Iris pigment epithelial cell (primary cell): ENCODE measurements around the gene CACNG7.

ENCODE experiments used
- DNase-seq: peaks from one replicate; pipeline ENCODE4 v3.0.0-alpha.2; 2011; ENCODE audit warnings: low read depth

CACNG7 gene

DNA sequence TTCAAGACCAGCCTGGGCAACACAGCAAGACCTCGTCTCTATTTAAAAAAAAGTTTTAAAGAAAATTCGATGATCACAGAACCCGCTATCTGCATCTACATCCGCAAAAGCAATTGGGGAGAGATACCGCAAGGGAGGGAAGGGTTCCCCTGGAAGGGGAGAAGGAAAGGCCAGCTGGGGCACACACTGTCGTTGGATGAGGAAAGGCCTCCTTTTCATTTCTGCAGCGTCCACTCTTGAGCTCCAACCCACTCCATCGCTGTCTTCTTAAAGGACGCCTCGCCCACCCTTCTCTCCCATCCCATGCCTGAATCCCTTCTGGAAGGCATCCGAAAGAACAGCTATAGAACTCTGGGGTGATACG lies 30.3 kb upstream of the CACNG7 start:
- no peak for DNase-seq

DNA sequence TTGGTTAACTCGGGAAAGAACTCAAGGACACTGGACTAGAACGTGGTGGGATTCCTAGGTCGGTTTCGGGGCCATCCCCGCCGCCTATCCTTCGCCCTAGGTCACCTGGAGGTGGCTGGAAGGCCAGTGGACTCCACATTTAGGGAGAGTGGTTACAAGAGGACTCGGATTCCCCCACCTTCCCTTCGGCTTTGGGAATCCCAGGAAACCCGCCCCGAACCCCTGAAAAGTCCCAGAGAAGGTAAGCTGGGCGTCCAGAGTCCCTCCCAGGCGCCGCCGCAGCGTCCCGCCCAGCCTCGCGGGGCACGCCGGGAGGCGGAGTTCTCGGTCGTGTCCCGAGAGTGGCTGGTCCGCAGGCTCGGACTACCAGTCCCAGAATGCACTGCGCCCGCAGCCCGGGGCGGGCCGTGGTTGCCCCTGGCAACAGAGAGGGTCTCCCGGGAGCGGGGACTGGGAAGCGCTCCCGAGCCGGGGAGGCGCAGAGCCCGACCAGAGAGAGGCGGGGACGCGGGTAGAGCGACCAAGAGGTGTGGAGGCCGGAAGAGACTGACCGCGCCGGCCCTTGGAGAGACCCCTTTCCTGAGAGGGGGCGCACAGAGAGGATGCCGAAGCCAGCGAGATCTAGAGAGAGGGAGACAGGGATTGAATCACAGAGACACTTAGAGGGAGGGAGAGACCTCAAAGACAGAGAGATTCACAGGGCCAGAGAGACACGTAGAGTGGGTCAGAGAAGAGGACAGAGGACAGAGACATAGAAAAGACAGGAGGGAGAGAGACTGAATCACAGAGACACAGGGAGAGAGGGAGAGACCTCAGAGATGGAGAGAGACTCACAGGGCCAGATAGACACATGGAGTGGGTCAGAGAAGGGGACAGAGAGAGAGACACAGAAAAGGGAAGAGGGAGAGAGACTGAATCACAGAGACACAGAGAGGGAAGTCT lies 29.7 kb upstream of the CACNG7 start:
- peak; percentile 84 for DNase-seq

DNA sequence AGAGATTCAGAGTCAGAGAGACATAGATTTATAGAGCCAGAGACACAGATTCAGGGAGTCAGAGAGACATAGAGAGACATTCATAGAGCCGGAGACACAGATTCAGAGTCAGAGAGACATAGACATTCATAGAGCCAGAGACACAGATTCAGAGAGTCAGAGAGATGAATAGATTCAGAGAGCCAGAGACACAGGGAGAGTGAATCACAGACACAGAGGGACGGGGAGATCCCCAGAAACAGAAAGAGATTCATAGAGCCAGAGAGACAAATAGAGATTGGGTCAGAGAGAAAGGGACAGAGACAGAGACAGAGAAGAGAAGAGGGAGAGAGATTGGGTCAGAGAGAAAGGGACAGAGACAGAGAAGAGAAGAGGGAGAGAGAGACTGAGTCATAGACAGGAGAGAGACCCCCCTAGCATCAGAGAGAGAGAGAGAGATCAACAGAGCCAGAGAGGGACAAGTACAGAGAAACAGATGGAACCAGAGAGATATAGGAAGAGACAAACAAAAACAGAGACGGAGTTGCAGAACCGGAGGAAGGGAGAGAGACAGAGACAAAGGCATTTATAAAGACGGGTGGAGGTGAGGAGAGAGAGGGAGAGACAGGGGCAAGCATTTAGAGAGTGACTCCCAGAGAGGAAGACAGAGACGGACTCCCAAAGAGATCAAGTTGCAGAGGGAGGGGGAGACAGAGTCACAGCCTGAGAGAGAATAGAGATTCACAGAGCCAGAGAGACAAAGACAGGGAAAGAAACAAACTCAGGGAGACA lies 28.2 kb upstream of the CACNG7 start:
- no peak for DNase-seq

DNA sequence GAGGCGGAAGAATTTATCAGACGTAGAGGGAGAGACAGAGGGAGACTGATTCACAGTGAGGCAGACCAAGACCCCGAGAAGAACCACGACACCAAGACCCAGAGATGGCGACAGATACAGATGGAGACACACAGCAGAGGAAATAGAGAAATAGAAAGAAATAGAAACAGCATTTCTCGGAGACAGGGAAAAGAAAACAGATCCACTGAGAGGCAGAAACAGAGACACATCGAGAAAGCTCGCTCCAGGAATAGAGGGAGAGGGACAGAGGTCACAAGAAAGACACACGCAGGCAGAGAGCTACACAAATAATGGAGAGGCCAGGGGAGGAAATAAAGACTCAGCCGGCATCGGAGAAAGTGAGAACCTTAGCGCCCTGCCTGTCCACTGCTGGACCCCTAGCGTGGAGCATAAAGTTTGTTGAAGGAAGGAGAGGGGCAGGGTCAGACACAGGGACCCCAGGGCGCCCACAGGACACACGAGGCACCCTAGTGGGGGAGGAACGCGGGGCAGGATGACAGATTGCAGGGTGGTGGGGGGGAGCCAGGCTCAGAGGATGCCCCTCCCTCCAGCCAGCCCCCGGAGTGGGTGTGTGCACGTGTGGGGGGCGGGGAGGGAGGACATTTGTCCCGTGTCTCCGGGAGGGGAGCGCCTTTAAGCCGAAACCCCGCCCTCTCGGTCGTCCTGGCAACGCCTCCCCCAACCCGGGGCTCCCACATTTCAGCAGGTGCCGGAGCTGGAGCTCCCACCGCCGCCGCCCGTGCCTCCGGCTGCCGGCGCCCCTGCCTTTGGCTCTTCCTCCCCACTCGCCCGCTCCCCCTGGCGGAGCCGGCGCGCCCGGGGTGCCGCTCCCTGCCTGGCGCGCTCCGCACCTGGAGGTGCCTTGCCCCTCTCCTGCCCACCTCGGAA lies 27.3 kb upstream of the CACNG7 start, which contains the start of gene PRKCG:
Gene PRKCG, plus strand, starts transcription at position 716 of the 909 bp plus-strand sequence. CDS start 298 bp downstream, outside the sequence.
- DNase-seq = no peak

DNA sequence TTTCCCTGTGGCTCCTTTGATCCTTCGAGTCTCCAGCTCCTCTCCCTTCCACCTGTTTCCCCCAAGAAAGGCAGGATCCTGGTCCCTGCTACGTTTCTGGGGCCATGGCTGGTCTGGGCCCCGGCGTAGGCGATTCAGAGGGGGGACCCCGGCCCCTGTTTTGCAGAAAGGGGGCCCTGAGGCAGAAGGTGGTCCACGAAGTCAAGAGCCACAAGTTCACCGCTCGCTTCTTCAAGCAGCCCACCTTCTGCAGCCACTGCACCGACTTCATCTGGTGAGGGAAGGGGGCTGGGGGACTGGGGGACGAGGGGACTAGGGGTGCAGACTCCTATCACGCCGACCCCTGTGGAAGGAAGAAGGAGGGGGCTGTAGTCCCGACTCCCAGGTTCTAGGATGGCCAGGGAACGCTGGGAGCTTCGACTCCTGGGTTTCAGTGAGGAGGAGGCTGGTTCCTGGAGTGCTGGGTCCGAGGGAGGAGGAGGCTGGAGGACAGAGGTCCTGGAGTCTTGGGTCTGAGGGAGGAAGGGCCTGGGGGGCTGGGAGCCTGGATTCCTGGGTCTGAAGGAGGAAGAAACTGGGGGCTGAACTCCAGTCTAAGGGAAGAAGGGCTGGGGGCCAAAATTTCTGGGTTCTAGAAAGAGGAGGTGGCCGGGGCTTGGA lies 26.6 kb upstream of the CACNG7 start:
- no peak for DNase-seq

DNA sequence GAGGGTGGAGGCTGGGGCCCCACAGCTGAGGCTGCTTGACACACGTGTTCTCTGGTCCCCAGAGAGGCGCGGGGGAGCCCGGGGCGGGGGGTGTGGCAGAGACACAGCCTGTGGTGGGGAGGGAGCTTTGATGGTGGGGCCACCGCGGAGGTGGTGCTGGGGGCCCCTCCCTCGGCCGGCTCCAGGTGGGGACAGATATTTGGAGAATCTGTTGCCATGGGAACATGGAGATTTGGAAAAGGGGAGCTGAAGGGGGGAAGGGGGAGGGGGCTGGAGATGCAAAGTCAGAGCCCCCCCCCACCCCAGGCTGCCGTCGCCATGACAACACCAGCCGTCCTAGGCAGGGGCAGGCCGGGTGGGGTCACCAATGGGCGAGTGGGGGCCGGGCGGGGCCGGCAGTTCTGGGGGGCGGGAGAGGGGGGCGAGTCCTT lies 25.8 kb upstream of the CACNG7 start:
- no peak for DNase-seq

DNA sequence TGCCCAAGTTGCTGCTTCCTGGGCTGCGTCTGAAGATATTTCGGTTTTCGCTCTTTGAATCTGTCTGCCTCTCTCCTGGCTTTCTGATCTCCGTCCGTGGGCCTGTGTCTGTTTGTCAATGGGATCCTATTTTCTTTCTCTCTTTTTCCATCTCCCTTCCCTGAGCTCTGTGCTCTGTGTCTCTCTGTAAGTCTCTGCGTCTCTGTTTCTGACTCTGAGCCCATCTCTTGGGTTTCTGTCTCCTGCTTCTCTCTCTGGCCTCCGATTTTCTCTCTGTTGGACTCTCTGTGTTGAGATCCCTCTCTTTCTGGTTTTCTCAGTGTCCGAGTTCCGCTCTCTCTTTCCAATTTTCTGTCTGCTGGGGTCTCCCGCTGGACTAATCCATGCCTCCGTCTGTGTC lies 25.3 kb upstream of the CACNG7 start:
- DNase-seq = no peak

DNA sequence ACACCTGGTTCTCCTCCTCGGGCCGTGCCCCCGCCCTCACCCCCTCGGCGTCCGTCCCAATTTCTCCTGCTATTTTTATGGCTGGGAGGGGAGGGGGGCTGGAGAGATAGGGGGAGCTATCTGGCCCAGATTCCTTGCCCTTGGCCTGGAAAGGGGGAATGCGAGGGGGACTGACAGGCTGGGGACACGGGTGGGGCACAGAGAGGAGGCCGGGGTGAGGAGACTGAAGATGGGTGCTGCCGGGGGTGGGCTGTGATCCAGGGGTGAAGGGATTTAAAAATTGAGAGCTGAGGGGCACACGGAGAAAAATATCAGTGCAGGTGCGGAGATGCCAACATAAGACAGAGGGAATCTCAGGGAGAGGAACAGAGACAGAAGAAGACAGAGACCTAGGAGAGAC lies 24.8 kb upstream of the CACNG7 start:
- DNase-seq = no peak

DNA sequence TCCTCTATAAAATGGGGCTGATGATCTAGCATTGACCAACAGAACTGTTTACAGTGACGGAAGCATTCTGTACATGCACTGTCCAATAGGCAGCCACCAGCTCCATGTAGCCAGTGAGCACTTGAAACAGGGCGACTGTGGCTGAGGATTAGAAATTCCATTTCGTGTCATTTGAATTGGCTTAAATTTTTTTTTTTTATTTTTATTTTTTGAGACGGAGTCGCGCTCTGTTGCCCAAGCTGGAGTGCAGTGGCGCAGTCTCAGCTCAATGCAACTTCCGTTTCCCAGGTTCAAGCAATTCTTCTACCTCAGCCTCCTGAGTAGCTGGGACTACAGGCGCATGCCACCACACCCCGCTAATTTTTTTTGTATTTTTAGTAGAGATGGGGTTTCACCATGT lies 24.0 kb upstream of the CACNG7 start:
- no peak for DNase-seq

DNA sequence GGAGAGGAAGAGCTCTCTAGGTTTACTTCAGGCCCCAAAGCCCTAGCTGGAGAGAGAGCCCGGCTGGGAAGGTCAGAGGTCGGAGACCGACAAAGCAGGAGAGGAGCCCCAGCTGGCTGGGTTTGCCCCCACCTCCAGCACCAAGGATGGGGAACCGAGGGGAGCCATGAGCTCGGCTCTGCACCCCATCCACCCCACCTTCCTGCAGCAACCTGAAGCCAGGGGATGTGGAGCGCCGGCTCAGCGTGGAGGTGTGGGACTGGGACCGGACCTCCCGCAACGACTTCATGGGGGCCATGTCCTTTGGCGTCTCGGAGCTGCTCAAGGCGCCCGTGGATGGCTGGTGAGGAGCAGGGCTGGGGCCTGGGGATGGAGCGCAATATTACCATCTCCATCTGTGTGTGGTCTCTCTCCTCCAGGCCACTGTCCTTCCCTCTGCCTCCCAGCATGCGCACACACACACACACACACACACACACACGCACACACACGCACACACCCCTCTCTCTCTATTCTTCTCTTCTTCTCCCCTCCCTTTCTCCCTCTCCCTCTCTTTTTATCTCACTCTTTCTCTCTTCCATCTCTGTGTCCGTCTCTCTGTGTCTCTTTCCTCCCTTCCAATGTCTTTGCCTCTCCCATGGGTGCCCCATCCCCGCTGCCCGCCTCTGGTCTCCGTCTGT lies 16.6 kb upstream of the CACNG7 start:
- no peak for DNase-seq

DNA sequence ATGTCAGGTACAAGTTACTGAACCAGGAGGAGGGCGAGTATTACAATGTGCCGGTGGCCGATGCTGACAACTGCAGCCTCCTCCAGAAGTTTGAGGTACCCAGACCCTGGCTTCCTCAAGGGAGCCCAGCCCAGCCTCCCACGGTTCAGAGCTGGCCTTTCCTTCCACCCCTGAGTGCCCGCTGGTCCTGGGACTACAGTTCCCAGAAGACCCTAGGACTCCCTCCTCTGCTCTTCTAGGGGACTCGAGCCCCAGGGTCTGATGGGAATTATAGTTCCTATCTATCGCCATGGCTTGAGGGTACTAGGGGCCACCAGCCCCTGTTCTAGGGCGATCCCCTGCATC lies 16.1 kb upstream of the CACNG7 start:
- no peak for DNase-seq

DNA sequence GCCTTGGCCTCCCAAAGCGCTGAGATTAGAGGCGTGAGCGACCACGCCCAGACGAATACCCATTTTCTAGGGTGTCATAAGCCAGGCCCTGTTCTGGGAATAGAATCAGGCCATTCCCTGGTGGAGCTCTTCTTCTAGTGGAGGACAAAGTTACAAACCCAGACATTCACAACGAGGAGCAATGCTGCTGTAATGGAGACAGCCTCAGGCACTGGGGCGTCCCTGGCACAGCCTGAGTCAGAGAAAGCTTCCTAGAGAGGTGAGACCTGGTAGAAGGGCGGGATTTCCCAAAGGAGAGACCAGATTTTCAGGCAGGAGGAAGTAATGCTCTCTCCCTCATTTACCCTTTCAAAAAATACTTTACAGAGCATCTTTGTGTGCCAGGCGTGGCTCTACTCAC lies 14.4 kb upstream of the CACNG7 start:
- no peak for DNase-seq

DNA sequence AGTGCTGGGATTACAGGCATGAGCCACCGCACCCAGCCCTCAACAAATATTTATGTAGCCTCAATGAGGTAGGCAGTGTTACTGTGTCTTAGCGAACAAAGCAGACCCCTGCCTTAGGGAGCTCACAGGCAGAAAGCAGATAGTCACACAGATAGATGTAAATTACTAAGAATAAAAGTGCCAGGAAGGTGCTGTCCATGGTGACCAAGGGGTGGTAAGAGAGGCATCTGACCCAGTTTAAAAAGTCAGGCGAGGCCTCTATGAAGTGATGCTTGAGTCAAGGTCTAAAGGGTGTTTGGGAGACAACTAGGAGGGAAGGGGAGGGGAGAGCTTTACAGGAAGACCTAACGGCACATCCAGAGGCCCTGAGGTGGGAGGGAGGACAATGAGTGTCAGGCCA lies 12.4 kb upstream of the CACNG7 start:
- no peak for DNase-seq

DNA sequence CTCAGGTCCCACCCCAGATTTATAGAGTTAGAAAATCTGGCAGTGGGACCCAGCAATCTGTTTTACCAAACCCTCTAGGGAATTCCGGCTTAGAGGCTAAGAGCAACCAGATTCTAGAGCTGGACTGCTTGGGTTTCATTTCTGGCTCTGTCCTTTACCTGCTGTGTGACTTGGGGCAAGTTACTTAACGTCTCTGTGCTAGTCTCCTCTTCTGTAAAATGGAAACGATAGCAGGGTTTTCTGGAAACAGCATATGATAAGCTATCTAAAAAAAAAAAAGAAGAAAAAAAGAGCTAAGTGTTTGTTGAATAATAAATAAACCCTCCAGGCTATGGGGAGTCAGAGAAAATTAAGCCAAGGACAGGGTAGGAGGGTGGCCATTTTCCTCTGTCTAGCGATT lies 11.6 kb upstream of the CACNG7 start:
- DNase-seq = no peak

DNA sequence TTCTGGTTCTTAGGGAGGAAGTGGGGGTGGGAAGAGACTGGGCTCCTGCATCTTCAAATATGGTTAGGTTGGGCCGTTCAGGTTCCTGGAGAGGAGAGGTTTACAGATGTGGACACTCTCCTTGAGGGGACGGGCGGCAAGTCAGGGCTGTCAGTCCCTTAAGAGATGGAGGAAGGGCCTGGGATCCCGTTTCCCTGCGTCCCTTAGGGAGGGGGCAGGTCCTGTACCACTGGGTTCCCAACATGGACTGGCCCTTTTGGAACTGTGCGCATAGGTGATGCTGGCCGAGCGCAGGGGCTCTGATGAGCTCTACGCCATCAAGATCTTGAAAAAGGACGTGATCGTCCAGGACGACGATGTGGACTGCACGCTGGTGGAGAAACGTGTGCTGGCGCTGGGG lies 10.9 kb upstream of the CACNG7 start:
- DNase-seq = no peak

DNA sequence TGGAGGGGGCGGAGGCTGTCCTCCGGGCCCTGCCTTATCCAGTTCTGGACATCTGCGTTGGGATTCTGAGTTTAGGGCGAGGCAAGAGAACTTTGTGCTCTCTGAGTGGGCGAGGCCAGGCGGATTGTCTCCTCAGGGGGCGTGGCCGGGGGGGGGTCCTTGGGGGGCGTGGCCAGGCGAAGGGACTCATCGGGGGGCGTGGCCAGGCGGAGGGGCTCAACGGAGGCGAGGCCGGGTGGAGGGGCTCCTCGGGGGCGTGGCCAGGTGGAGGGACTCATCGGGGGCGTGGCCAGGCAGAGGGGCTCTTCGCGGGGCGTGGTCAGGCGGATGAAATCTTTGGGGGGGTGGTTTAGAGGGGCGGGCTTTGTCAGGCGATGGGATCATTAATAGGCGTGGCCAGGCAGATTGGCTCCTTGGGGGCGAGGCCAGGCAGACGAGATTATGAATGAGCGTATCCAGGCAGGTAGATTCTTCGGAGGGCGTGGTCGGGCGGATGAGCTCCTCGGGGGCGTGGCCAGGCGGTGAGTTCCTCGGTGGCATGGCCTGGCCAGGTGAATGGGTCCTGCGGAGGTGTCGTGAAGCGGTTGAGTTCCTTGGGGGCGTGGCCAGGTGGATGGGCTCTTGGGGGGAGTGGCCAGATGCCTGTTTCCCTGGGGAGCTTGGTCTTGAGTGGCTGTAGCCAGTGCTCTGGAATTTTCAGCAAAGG lies 10.3 kb upstream of the CACNG7 start:
- no peak for DNase-seq

DNA sequence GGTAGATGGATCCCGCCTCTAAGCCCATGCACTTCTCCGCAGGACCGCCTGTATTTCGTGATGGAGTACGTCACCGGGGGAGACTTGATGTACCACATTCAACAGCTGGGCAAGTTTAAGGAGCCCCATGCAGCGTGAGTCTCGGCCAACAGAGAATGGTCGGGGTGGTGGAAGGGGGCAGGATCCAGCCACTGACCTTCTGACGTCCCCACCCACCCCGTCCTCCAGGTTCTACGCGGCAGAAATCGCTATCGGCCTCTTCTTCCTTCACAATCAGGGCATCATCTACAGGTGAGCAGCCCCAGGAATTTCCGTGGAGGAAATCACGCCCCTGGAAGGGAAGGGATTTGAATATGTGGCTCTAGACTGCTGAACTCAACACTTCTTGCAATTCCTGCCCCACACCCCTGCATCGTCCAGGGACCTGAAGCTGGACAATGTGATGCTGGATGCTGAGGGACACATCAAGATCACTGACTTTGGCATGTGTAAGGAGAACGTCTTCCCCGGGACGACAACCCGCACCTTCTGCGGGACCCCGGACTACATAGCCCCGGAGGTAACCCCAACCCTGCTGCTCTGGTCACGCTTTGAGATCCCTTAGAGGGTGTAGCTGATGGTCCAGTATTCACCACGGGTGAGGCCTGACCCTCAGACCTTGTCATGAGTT lies 8.8 kb upstream of the CACNG7 start:
- DNase-seq = no peak

DNA sequence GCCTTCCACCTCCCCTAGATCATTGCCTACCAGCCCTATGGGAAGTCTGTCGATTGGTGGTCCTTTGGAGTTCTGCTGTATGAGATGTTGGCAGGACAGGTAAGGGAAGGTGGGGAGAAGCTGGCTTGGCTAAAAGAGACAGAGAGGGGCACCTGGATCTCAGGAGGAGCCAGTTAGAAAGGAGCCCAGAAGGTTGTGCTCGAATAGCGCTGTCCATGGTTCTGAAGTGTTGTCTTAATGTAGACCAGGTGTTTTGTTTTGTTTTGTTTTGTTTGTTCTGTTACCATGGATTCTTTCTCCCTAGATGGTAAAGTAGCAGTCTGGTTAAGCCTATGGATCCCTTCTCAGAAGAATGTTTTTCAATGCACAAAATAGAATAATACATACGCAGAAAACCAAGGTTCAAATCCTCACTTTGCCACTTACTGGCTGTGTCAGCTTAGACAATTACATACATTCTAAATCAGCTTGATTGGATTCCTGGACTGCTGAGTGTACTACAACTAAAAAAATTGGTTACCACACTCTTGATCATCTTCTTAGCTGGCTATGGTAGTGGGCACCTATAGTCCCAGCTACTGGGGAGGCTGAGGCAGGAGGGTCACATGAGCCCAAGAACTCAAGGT lies 5.9 kb upstream of the CACNG7 start:
- DNase-seq = no peak

DNA sequence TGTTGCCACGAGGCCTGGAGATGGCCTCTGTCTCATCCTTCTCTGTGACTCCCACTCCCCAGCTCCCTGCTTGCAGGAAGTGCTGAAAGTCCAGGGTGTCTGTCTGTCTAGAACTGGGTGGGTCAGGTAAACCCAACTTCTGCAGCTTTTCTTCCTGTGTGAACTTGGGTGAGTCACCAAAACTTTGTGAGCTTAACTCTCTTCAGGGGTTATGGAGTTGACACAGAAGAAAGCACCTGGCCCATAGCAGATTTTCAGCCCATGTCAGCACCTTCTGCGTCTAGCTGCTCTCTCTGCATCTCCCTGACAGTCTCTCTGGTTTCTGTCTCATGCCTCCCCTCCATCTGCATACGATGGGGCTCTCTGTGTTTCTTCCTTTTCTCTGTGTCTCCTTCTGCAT lies 4.2 kb upstream of the CACNG7 start:
- DNase-seq = no peak
